Astrocyte (in vitro differentiated cells and primary cell): ENCODE measurements around the gene TNIK. TPM values are rescaled to one million over a fixed set of nuclear protein-coding genes. Genes with fewer than 3 reads are reported as not detected.

Experiments
- DNase-seq: peaks from one replicate; pipeline ENCODE4 v3.0.0-alpha.2; 2010; ENCODE audit warnings: low read depth
- FAIRE-seq: peaks from 2 replicates; lab custom pipeline; 2011; peaks lifted over from hg19 to GRCh38; lab: Jason Lieb, UNC
- H2AFZ ChIP-seq: 2 replicates; pipeline ENCODE4 v1.6.0; 2012; ENCODE audit warnings: low read depth, low read length, inconsistent platforms
- H3K27ac ChIP-seq: 2 replicates; pipeline ENCODE4 v1.5.1; 2011; ENCODE audit warnings: low read depth, low read length, inconsistent platforms
- H3K27me3 ChIP-seq: 2 replicates; pipeline ENCODE4 v1.6.0; 2011; ENCODE audit warnings: low read length, inconsistent platforms; ENCODE audit not compliant: insufficient read depth
- H3K36me3 ChIP-seq: 2 replicates; pipeline ENCODE4 v1.5.1; 2011; ENCODE audit warnings: low read length, inconsistent platforms; ENCODE audit not compliant: insufficient read depth
- H3K4me1 ChIP-seq: 2 replicates; pipeline ENCODE4 v1.5.1; 2011; ENCODE audit warnings: low read length, inconsistent platforms; ENCODE audit not compliant: insufficient read depth
- H3K4me2 ChIP-seq: 2 replicates; pipeline ENCODE4 v1.6.0; 2012; ENCODE audit warnings: low read length, inconsistent platforms
- H3K4me3 ChIP-seq: 2 replicates; pipeline ENCODE4 v1.5.1; 2011; ENCODE audit warnings: low read depth, mild to moderate bottlenecking, low read length, inconsistent platforms; ENCODE audit not compliant: insufficient read depth
- H3K79me2 ChIP-seq: 2 replicates; pipeline ENCODE4 v1.6.0; 2012; ENCODE audit warnings: mild to moderate bottlenecking, low read length, inconsistent platforms; ENCODE audit not compliant: insufficient read depth
- H3K9ac ChIP-seq: 2 replicates; pipeline ENCODE4 v1.6.0; 2012; ENCODE audit warnings: mild to moderate bottlenecking, low read length, inconsistent platforms
- H3K9me3 ChIP-seq: 2 replicates; pipeline ENCODE4 v1.5.1; 2012; ENCODE audit warnings: low read depth, mild to moderate bottlenecking, low read length, inconsistent platforms; ENCODE audit not compliant: insufficient read depth
- H4K20me1 ChIP-seq: 2 replicates; pipeline ENCODE4 v1.6.0; 2012; ENCODE audit warnings: low read length, inconsistent platforms; ENCODE audit not compliant: insufficient read depth
- H3K27ac Mint-ChIP-seq: one replicate; pipeline ENCODE4 v1.8.0; 2021; ENCODE audit warnings: mild to moderate bottlenecking, mixed read lengths; ENCODE audit not compliant: unreplicated experiment
- H3K27me3 Mint-ChIP-seq: one replicate; pipeline ENCODE4 v1.8.0; 2021; ENCODE audit warnings: low read depth, mixed read lengths; ENCODE audit not compliant: unreplicated experiment
- H3K36me3 Mint-ChIP-seq: one replicate; pipeline ENCODE4 v1.8.0; 2021; ENCODE audit warnings: low read depth, mixed read lengths; ENCODE audit not compliant: unreplicated experiment
- H3K4me1 Mint-ChIP-seq: one replicate; pipeline ENCODE4 v1.8.0; 2021; ENCODE audit warnings: low read depth, mixed read lengths; ENCODE audit not compliant: unreplicated experiment
- H3K4me3 Mint-ChIP-seq: one replicate; pipeline ENCODE4 v1.8.0; 2021; ENCODE audit warnings: mild to moderate bottlenecking, moderate library complexity, mixed read lengths; ENCODE audit not compliant: unreplicated experiment
- H3K9me3 Mint-ChIP-seq: one replicate; pipeline ENCODE4 v1.8.0; 2021; ENCODE audit warnings: mild to moderate bottlenecking, mixed read lengths; ENCODE audit not compliant: unreplicated experiment
- CTCF ChIP-seq: IDR thresholded peaks from 2 replicates; pipeline ENCODE4 v1.5.1; 2011; ENCODE audit warnings: low read depth, mild to moderate bottlenecking, inconsistent platforms, low read length, moderate library complexity; ENCODE audit not compliant: insufficient read depth
- EZH2 ChIP-seq: IDR thresholded peaks from 2 replicates; pipeline ENCODE4 v1.6.1; 2012; ENCODE audit warnings: mild to moderate bottlenecking, low read length, inconsistent platforms; ENCODE audit not compliant: insufficient read depth
- total RNA-seq: library from RNA; stranded (reverse); gene quantifications from 2 replicates; pipeline ENCODE4 v1.2.1, GENCODE V29; 2021

Gene TNIK
- total RNA-seq, 1 donor from 2014 or later: 70.0 TPM

- Histone ChIP-seq H3K4me3 (no peak overlapping the region), H2AFZ (no peak overlapping the region), H3K4me1 (peaks cover 18% of the 10 kb centered on the region), H3K27me3 (no peaks in the 10 kb centered on the region), H4K20me1 (no peaks in the 10 kb centered on the region), H3K4me2 (peak overlapping the region; percentile 71), H3K27ac (peak overlapping the region; percentile 84), H3K9ac (peak overlapping the region; percentile 65), H3K9me3 (no peaks in the 10 kb centered on the region), H3K36me3 (no peaks in the 10 kb centered on the region), H3K79me2 (peaks cover 17% of the 10 kb centered on the region)
- TF ChIP-seq EZH2 (no peak), CTCF (no peak)
- Mint-ChIP-seq H3K27ac (peak overlapping the region; percentile 91), H3K9me3 (no peaks in the 10 kb centered on the region), H3K4me1 (peaks cover 50% of the 10 kb centered on the region), H3K36me3 (peaks cover 4% of the 10 kb centered on the region), H3K4me3 (no peak overlapping the region), H3K27me3 (no peaks in the 10 kb centered on the region)
- DNase-seq: peak; percentile 92
- FAIRE-seq: peak; percentile 93
Observed at GRCh38 chr3:171417813-171418212, 42.4 kb downstream of the TNIK start.

- H3K4me3 ChIP-seq: no peak overlapping the region
- no peak overlapping the region for H3K9ac ChIP-seq
- peaks cover 4% of the 10 kb centered on the region for H3K36me3 Mint-ChIP-seq
- no peak overlapping the region for H3K4me2 ChIP-seq
- FAIRE-seq (no peak), DNase-seq (peak; percentile 34)
- no peaks in the 10 kb centered on the region for H3K27me3 ChIP-seq
- no peaks in the 10 kb centered on the region for H4K20me1 ChIP-seq
- H3K4me1 ChIP-seq: peaks cover 18% of the 10 kb centered on the region
- H3K79me2 ChIP-seq: peaks cover 17% of the 10 kb centered on the region
- H3K27ac ChIP-seq: peak overlapping the region; percentile 84
- no peaks in the 10 kb centered on the region for H3K36me3 ChIP-seq
- no peaks in the 10 kb centered on the region for H3K9me3 ChIP-seq
- H2AFZ ChIP-seq: no peak overlapping the region
- no peak overlapping the region for H3K4me3 Mint-ChIP-seq
- H3K9me3 Mint-ChIP-seq: no peaks in the 10 kb centered on the region
- peaks cover 54% of the 10 kb centered on the region for H3K4me1 Mint-ChIP-seq
- TF ChIP-seq CTCF (no peak), EZH2 (no peak)
- H3K27me3 Mint-ChIP-seq: no peaks in the 10 kb centered on the region
- H3K27ac Mint-ChIP-seq: peak overlapping the region; percentile 91
Observed at GRCh38 chr3:171417137-171417536, 43.1 kb downstream of the TNIK start.

GRCh38 chr3:171416666-171417065, 43.5 kb downstream of the TNIK start:
- H3K27ac ChIP-seq: no peak overlapping the region
- H3K9ac ChIP-seq: no peak overlapping the region
- no peak overlapping the region for H3K4me3 ChIP-seq
- no peak for FAIRE-seq
- peak overlapping the region; percentile 23 for H3K27ac Mint-ChIP-seq
- no peaks in the 10 kb centered on the region for H3K9me3 Mint-ChIP-seq
- no peak for DNase-seq
- TF ChIP-seq EZH2 (no peak), CTCF (no peak)
- peaks cover 4% of the 10 kb centered on the region for H3K36me3 Mint-ChIP-seq
- H3K9me3 ChIP-seq: no peaks in the 10 kb centered on the region
- peaks cover 19% of the 10 kb centered on the region for H3K79me2 ChIP-seq
- peaks cover 54% of the 10 kb centered on the region for H3K4me1 Mint-ChIP-seq
- no peaks in the 10 kb centered on the region for H3K27me3 ChIP-seq
- no peak overlapping the region for H3K4me2 ChIP-seq
- no peak overlapping the region for H3K4me3 Mint-ChIP-seq
- peaks cover 18% of the 10 kb centered on the region for H3K4me1 ChIP-seq
- H3K36me3 ChIP-seq: no peaks in the 10 kb centered on the region
- H4K20me1 ChIP-seq: no peaks in the 10 kb centered on the region
- no peaks in the 10 kb centered on the region for H3K27me3 Mint-ChIP-seq
- no peak overlapping the region for H2AFZ ChIP-seq
